T-helper 22 cell (primary cell): Measurements from ENCODE around the gene TPSG1.
"Not testable (repeated sequence)": the region's sequence is repeated elsewhere in the genome, so short reads cannot be mapped to it uniquely, and the experiment has no call there.

ENCODE experiments used
- DNase-seq: peaks from one replicate; pipeline ENCODE4 v3.0.0-alpha.2; 2020; ENCODE audit warnings: low read depth

Gene TPSG1

DNA sequence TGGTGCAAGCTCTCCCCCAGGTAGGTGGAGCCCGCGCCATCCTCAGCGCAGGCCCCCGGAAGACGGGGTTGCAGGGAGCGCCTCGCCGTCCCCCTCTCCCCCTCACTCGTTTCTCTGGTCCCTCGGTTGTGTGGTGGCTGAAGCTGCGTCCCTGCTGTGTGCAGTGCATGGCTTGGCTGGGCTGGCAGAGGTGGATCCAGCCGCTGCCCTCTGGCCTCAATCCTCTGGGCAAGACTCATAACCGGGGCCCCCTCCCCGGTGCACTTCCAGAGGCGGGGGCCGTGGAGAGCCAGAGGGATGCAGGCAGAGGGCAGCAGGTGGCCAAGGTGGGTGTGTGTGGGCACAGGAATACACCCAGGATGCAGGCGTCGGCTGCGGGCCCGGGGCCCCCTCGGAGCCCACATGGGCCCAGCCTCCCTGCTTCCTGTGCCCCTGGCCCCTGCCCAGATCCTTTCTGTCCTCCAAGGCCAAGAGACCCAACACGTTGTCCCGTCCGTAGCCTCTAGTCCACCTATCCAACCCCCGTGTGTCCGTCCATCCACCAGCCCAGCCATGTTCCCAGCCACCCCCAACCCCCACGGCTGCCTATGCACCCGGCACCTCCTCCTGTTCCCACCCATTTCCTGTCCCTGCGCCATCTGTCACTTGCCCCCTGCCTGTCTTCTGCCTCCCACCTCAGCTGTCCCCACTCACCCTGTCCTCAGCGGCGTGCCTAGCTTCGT lies 9.3 kb downstream of the TPSG1 start:
- DNase-seq, result no peak

DNA sequence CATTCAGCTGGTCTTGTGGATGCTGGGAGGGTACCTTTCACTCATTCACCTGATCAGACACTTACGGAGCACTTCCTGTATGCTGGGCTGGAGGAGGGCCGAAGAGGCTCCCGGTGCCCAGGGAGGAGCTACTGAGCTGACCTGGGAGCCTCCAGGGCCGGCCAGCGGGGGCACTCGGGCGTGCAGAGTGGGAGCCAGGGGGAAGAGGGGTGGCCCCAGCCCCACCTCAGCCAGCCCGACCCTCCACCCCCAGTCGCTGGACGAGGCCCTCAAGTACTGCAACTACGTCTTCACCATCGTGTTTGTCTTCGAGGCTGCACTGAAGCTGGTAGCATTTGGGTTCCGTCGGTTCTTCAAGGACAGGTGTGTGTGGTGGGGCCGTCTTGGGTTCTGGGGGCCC lies 10.3 kb downstream of the TPSG1 start:
- DNase-seq, result no peak

DNA sequence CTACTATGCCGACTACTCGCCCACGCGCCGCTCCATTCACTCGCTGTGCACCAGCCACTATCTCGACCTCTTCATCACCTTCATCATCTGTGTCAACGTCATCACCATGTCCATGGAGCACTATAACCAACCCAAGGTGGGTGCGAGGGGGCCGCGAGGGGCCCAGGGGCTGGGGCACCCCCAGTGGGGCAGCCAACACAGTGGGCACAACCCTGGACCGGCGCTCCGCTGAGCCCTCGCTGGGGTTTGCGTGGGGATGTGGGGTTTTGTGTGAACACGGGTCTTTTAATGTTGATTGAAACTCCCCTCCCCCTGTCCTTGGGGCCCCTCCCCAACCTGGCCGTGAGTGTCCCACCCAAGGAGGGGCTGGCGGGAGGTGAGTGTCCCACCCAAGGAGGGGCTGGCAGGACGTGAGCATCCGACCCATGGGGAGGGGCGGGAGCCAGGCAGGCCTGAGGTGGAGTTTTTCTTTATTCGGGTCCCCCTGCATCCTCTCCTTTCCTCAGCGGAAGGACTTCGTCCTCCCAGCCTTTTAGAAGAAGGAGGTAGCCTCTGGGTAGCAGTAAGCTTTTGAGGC lies 11.2 kb downstream of the TPSG1 start:
- DNase-seq, result no peak

DNA sequence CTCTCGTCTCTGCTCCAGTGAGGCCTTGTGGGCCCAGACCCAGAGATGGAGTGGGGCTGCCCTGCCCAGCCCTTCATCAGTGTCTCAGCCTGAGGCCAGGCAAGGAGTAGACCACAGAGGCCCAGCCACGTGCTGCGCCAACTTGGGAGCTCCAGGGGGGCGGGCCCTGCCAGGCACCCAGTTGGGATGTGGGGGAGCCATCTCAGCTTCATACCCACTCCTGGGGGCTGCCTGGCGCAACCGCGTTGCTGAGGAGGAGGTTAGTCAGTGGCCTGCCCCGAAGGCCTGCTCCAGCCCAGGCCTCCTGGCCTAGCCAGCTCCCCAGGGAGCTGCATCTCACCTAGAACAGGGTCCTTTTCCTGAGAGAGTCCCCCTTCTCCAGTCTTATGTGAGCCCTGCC lies 11.8 kb downstream of the TPSG1 start:
- DNase-seq, result no peak

DNA sequence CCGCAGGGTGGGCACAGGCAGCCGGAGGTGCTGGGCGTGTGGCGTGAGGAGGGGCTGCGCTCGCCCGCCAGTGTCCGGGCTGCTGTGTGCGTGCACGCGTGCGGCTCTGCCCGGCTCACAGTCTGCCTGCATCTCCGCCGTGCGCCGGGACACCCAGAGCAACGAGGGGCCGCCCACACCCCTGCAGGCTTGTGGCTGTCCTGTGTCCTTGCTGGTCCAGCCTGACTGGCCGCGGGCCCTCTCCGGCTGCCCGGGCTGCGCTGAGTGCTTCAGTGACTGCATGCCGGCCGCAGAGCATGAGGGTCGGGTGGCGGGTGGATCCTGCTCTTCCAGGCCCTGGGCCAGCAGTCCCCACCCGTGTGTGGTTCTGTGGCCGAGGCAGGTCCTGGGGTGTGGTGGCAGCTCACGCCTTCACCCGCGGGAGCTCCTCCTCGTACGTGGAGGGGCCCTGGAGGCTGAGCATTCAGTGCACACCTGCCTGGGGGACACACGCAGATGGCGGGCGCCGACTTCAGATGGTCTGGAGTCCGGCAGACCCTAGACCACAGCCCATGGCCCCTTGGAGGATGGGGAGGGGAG lies 12.4 kb downstream of the TPSG1 start:
- no peak for DNase-seq

DNA sequence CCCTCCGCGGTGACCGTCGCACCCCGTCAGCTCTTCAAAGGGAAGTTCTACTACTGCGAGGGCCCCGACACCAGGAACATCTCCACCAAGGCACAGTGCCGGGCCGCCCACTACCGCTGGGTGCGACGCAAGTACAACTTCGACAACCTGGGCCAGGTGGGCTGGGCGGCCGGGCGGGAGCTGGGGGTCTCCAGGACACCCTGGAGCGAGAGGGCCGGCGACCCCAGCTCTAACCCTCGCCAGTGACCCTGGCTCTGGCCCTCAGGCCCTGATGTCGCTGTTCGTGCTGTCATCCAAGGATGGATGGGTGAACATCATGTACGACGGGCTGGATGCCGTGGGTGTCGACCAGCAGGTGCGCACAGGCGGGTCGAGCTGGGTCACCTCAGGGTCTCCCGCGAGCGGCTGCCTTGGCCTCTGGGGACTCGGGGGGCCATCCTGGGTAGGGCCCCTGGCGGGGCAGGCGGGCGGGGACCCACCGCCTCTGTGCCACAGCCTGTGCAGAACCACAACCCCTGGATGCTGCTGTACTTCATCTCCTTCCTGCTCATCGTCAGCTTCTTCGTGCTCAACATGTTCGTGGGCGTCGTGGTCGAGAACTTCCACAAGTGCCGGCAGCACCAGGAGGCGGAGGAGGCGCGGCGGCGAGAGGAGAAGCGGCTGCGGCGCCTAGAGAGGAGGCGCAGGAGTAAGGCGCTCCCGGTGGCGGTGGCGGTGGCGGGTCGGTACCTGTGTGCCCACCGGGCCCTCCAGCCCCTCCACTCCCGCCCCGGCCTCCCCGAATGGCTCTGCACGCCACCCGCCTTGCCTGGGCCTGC lies 13.4 kb downstream of the TPSG1 start:
- no peak for DNase-seq

DNA sequence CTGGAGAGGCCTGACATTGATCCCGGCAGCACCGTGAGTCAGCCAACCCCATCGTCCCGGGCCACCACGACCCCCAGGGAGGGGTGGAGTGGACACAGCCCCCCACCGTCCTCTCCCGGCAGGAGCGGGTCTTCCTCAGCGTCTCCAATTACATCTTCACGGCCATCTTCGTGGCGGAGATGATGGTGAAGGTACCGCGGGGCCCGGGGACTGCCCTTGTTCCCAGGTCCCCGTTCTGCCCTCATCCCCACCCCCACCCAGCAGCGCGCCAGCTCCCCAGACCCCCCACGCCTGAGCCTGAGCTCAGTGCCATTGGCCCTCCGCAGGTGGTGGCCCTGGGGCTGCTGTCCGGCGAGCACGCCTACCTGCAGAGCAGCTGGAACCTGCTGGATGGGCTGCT lies 14.6 kb downstream of the TPSG1 start:
- DNase-seq, result no peak

DNA sequence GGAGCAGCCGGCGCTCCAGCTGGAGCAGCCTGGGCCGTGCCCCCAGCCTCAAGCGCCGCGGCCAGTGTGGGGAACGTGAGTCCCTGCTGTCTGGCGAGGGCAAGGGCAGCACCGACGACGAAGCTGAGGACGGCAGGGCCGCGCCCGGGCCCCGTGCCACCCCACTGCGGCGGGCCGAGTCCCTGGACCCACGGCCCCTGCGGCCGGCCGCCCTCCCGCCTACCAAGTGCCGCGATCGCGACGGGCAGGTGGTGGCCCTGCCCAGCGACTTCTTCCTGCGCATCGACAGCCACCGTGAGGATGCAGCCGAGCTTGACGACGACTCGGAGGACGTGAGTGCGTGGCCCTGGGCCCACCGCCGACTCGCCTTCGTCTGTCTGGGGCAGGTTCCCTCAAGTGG lies 16.0 kb downstream of the TPSG1 start:
- no peak for DNase-seq

DNA sequence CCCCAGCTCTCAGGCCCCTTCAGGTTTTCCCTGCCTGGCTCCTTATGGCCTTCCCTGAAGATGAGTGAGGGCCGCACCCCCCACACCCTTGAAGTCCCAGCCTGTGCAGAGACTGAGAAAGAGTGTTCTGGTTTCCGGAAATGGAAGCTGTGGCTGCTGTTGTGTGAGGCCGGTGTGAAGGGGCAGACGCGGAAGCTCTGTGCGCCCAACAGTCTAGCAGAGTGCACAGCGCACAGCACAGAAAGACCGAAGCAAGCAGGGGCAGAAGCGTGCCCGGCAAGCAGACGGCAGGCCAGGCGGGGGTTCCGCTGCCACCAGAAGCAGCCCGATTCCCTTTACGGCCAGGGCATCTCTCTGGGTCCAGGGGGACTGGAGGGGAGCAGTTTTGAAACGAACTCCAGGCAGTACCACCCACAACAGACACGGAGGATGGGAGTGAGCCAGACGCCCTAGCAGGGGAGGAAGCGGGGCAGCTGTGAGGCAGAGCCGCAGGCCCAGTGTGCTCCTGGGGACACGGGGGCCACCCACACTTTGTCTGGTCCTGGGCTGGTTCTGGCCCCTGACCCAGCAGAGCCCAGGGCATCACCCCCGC lies 16.7 kb downstream of the TPSG1 start:
- DNase-seq, result no peak

DNA sequence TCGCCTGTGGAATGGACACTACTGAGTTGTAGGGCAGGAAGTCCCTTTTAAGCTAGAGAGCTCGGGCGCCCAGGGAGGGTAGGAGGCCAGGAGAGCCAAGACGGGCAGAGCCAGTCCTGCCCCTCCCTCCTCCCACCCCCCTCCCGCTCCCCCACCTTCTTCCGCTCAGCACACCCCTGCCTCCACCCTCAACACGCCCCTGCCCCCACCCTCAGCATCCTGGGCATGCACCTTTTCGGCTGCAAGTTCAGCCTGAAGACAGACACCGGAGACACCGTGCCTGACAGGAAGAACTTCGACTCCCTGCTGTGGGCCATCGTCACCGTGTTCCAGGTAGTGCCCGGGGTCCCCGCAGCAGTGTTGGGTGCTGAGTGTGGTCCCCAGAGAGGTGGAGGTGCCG lies 18.3 kb downstream of the TPSG1 start:
- no peak for DNase-seq

DNA sequence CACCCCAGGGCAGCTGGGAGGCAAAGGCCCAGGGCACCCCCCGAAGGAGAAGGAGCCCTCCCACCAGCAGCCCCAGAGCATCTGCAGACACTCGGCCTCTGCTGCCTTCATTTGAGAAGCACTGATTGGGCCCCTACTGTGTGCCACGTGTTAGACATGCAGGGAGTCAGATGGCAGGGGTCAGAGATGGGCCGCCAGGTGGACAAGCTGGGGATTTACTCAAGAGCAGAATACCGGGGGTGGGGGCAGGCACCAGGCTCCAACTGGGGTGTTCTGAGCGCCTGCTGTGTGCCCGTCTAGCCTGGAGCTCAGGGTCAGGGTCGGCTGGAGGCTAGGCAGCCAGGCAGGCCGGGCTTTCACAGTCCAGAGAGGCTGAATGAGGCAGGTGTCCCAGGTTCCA lies 18.7 kb downstream of the TPSG1 start:
- no peak for DNase-seq

DNA sequence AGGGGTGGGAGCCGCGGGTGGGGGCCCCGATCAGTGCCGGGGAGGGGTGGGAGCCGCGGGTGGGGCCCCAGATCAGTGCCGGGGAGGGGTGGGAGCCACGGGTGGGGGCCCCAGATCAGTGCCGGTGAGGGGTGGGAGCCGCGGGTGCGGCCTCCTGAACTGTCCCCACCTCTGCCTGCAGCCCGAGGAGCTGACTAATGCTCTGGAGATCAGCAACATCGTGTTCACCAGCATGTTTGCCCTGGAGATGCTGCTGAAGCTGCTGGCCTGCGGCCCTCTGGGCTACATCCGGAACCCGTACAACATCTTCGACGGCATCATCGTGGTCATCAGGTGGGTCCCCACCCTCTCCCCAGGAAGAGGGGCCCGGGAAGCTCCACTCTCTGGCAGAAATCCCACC lies 20.1 kb downstream of the TPSG1 start:
- no peak for DNase-seq

DNA sequence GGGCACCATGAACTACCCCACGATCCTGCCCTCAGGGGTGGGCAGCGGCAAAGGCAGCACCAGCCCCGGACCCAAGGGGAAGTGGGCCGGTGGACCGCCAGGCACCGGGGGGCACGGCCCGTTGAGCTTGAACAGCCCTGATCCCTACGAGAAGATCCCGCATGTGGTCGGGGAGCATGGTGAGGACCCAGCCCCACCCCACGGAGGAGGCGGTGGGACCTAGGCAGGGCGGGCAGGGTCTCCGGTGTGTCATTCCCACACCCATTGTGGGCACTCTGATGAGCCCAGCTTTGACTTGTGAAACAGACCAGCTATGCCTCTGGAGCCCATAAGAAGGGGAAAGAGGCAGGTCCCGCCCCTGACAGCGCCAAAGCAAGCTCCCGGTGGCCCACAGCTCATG lies 22.8 kb downstream of the TPSG1 start:
- no peak for DNase-seq

DNA sequence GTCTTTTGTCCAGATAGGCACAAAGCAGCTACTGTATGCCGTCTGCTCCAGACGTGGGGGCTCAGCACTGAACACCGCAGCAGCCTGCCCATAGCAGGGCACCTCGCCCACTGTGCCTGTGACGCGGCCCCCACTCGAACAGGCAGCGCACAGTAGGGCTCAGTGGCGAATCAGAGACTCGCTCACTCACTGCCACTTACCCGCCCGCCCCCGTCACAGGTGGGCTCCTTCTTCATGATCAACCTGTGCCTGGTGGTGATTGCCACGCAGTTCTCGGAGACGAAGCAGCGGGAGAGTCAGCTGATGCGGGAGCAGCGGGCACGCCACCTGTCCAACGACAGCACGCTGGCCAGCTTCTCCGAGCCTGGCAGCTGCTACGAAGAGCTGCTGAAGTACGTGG lies 23.6 kb downstream of the TPSG1 start:
- DNase-seq, result no peak

DNA sequence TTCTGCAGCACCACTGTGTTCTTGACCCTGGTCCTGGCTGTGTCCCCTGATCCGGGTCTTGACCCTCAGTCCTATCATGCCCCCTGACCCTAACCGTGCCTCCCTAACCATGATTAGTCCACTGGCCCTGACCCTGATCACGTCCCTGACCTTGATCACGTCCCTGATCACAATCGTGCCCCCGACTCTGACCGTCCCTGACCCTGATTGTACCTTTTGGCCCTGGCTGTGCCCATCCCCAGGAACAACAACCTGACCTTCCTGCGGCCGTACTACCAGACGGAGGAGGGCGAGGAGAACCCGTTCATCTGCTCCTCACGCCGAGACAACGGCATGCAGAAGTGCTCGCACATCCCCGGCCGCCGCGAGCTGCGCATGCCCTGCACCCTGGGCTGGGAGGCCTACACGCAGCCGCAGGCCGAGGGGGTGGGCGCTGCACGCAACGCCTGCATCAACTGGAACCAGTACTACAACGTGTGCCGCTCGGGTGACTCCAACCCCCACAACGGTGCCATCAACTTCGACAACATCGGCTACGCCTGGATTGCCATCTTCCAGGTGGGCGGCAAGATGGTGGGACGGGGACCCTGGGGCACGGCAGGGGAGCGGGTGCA lies 24.9 kb downstream of the TPSG1 start:
- no peak for DNase-seq

DNA sequence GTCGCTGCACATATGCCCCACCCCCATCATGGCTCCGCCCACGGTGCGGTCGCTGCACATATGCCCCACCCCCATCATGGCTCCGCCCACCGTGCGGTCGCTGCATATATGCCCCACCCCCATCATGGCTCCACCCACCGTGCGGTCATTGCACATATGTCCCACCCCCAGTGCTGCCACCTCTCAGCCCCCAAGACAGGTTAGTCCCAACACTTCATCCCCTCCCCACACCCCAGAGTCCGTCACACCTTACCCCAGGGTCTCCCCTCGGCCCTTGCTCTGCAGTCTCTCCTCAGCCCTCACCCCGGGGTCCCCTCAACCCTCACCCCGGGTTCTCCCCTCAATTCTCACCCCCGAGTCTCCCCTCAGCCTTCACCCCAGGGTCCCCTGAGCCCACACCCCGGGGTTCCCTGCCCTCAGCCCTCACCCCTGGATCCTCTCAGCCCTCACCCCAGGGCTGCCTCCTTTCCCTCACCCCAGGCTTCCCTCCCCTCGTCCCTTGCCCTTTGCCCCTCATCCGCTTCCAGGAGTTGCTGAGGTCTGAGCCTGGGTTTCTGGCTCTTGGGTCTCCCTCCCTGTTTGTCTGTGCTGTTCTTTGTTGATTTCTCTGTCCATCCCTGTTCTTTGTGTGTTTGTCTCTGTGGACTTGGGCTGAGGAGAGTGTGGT lies 25.6 kb downstream of the TPSG1 start:
- no peak for DNase-seq

DNA sequence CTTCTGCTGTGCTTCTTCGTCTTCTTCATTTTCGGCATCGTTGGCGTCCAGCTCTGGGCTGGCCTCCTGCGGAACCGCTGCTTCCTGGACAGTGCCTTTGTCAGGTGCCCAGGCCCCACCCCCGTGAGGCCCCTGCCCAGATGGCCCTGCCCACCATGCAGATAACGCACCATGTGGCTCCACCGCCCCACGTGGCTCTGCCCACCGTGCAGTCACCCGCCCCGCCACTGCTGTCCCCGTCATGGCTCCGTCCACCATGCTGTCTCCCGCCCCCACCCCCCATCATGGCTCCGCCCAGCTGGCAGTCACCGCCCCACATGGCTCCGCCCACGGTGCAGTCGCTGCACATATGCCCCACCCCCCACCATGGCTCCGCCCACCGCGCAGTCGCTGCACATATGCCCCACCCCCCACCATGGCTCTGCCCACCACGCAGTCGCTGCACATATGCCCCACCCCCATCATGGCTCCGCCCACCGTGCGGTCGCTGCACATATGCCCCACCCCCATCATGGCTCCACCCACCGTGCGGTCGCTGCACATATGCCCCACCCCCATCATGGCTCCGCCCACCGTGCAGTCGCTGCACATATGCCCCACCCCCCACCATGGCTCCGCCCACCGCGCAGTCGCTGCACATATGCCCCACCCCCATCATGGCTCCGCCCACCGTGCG lies 26.3 kb downstream of the TPSG1 start:
- DNase-seq, result not testable (repeated sequence)

DNA sequence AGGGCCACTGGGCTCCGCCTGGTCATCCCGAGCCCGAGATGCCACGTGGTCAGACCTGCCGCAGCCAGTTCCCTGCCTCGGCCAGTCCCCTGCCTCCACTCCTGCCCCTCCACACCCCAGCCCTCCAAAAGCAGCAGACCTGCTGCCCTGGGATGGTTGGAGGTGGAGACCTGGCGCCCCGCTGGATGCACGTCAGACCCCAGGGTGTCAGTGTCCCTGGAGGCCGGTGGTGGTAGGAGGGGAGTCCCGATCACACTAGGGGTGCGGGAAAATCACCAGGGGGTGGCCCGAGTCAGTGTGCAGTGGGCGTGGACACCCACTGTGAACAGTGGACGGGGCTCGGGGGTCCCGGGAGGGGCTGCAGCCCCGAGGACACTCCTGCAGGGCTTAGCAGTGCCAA lies 26.9 kb downstream of the TPSG1 start:
- DNase-seq, result no peak

DNA sequence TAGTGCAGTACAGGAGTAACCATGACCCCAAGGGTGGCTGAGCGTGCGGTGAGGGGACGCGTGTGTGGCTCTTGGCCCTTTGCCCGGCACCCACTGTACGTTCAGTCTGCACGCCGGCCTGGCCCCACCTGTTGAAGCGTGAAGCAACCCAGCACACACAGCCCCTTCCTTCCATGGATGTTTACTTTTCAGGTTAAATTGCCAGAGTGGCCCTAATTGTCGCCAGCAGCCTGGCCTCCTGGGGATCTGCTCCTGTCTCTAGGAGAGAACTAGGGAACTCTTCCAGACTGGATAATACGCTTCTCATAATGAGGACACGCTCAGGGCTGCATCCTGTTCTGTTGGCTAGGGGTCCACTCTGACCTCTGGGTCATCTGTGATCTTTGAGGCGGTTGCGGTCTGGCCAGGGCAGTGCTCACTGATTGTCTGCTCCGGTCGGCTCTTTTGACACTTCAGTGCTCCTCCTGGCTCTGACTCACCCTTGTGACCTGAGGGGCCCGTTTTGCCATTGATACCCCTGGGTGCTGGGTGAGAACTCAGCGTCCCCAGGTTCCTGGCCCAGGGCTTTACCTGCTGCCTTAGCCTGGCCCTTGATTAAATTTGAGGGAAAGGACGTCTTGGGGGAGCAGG lies 27.7 kb downstream of the TPSG1 start:
- no peak for DNase-seq

DNA sequence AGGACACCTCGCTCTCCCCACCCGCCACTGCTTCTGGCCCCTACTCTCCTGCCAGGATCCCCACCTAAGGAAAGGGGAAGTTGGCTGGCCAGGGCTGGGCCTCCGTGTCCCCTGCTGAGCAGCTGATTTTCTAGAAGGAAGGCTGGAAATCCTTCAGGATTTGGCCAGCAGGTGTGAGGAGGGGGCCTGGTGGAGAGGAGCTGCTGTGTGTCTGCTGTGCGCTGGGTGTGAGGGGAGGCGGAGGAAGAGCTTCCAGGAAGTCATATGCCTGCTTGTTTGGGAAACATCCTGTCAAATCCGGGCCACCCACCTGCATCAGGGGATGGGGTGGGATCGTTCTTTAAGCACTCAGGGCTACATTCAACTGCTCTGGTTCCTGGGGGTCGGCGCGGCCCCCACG lies 28.6 kb downstream of the TPSG1 start:
- DNase-seq, result no peak

DNA sequence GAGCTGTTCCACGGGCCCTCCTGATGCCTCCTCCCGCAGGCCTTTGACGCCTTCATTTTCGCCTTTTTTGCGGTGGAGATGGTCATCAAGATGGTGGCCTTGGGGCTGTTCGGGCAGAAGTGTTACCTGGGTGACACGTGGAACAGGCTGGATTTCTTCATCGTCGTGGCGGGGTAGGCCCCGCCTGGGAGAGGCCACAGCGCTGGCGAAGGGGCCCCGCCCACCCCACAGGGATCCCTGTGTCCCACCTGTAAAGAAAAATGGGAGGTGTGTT lies 29.7 kb downstream of the TPSG1 start:
- DNase-seq, result no peak
